Right lung (tissue), 5 donors: Measurements from ENCODE around the gene ASXL1. TPM values are rescaled to one million over a fixed set of nuclear protein-coding genes. Genes with fewer than 3 reads are reported as not detected.

Experiments
- polyA plus RNA-seq, 5 donors: library from polyadenylated mRNA; unstranded; fragments of 120-200 nt; gene quantifications; one replicate each; pipeline versions ENCODE4 v1.2.1 to v1.2.3, GENCODE V29; 2013; ENCODE audit warnings: inconsistent platforms in 1 of 5, low replicate concordance in 1 of 5; ENCODE audit not compliant: insufficient read length in 5 of 5, insufficient read depth in 1 of 5

The ASXL1 gene
- polyA plus RNA-seq, 5 donors: 57.3 to 89.6 (median 78.4) TPM

Other genes with a start within 250 kb of the ASXL1 start
- gene TM9SF4, start 248.6 kb upstream of the ASXL1 start, polyA plus RNA-seq: 10 to 100 TPM; 53.1 to 66.4 (median 58.6) TPM
- 10 to 100 TPM; 22.7 to 28.9 (median 23.1) TPM for gene PLAGL2, start 150.6 kb upstream of the ASXL1 start, polyA plus RNA-seq
- gene POFUT1, start 150.5 kb upstream of the ASXL1 start, polyA plus RNA-seq: 10 to 100 TPM; 32.9 to 38.2 (median 36.7) TPM
- 10 to 100 TPM; 23.4 to 28.9 (median 25.1) TPM for gene KIF3B, start 80.7 kb upstream of the ASXL1 start, polyA plus RNA-seq
- gene NOL4L, start 227.0 kb downstream of the ASXL1 start, polyA plus RNA-seq: 10 to 100 TPM; 31.0 to 41.4 (median 39.2) TPM